Stimulated activated CD4-positive, alpha-beta T cell treated with anti-CD3 and anti-CD28 coated beads, Interleukin-2, amount 100 ng/mL, for 48 hours (primary cell): ENCODE measurements around the gene MCM7.

ENCODE experiments used
- DNase-seq, 2 donors: peaks; one replicate each; pipeline ENCODE4 v3.0.0-alpha.2; 2020

The MCM7 gene

GRCh38 chr7:100093054-100093453 is 8.1 kb downstream of the MCM7 start:
- DNase-seq, result no peak

GRCh38 chr7:100091411-100092181 is 9.6 kb downstream of the MCM7 start:
- no peak for DNase-seq

- no peak for DNase-seq
Measured at GRCh38 chr7:100090527-100091410, 10.4 kb downstream of the MCM7 start.

- no peak for DNase-seq
Measured at GRCh38 chr7:100089458-100090196, 11.6 kb downstream of the MCM7 start.

- DNase-seq, result peak; percentile 89
Measured at GRCh38 chr7:100088621-100089457, 12.4 kb downstream of the MCM7 start, which contains the start of gene COPS6. Gene COPS6 (plus strand): TSS chr7:100088969. CDS start chr7:100088991, 22 bp downstream.

- DNase-seq, result no peak
Measured at GRCh38 chr7:100088095-100088620, 13.0 kb downstream of the MCM7 start.

- no peak for DNase-seq
Measured at GRCh38 chr7:100087055-100087750, 14.0 kb downstream of the MCM7 start.

- no peak for DNase-seq
Measured at GRCh38 chr7:100085515-100085914, 15.7 kb downstream of the MCM7 start.

- no peak for DNase-seq
Measured at GRCh38 chr7:100082978-100083377, 18.2 kb downstream of the MCM7 start.

GRCh38 chr7:100081535-100082102 is 19.6 kb downstream of the MCM7 start, which contains the start of gene ZNF3:
Gene ZNF3 (minus strand): TSS chr7:100081723. CDS start chr7:100077357, 4,366 bp downstream.
- peak; percentile 97 for DNase-seq

- DNase-seq, result no peak
Measured at GRCh38 chr7:100080907-100081534, 20.2 kb downstream of the MCM7 start.

GRCh38 chr7:100079024-100079560 is 22.1 kb downstream of the MCM7 start:
- no peak for DNase-seq

GRCh38 chr7:100077205-100077604 is 24.0 kb downstream of the MCM7 start:
- no peak for DNase-seq

- DNase-seq, result no peak
Measured at GRCh38 chr7:100075418-100075817, 25.8 kb downstream of the MCM7 start.

- no peak for DNase-seq
Measured at GRCh38 chr7:100074841-100075240, 26.4 kb downstream of the MCM7 start.

- DNase-seq, result no peak
Measured at GRCh38 chr7:100072462-100072861, 28.7 kb downstream of the MCM7 start.

- no peak for DNase-seq
Measured at GRCh38 chr7:100071018-100071723, 30.0 kb downstream of the MCM7 start.

- DNase-seq, result no peak
Measured at GRCh38 chr7:100069991-100070390, 31.2 kb downstream of the MCM7 start.

- no peak for DNase-seq
Measured at GRCh38 chr7:100066953-100067352, 34.2 kb downstream of the MCM7 start.
